H9 (cell line): ENCODE results near the gene CCDC141. TPM values are rescaled to one million over a fixed set of nuclear protein-coding genes. Genes with fewer than 3 reads are reported as not detected.

Experiments used
- DNase-seq: peaks from one replicate; pipeline ENCODE4 v3.0.0-alpha.2; 2017
- H2AFZ ChIP-seq: one replicate; pipeline ENCODE4 v1.6.1; 2013; ENCODE audit warnings: mild to moderate bottlenecking, low read length, control low read depth, moderate library complexity
- H2AK5ac ChIP-seq: 2 replicates; pipeline ENCODE4 v1.6.1; 2013; ENCODE audit warnings: low read length, control low read depth, mixed read lengths; ENCODE audit not compliant: insufficient read length
- H2BK120ac ChIP-seq: one replicate; pipeline ENCODE4 v1.6.1; 2013; ENCODE audit warnings: low read depth, mild to moderate bottlenecking, low read length, control low read depth, inconsistent platforms; ENCODE audit not compliant: poor library complexity, severe bottlenecking
- H2BK12ac ChIP-seq: 2 replicates; pipeline ENCODE4 v1.6.1; 2013; ENCODE audit warnings: low read length, control low read depth, mixed read lengths, low read depth; ENCODE audit not compliant: insufficient read length
- H2BK15ac ChIP-seq: 2 replicates; pipeline ENCODE4 v1.6.1; 2013; ENCODE audit warnings: low read depth, low read length, control low read depth
- H2BK20ac ChIP-seq: one replicate; pipeline ENCODE4 v1.6.1; 2013; ENCODE audit warnings: low read depth, mild to moderate bottlenecking, low read length, control low read depth, inconsistent platforms; ENCODE audit not compliant: poor library complexity, severe bottlenecking
- H2BK5ac ChIP-seq: 2 replicates; pipeline ENCODE4 v1.6.1; 2013; ENCODE audit warnings: low read length, control low read depth, mixed read lengths; ENCODE audit not compliant: insufficient read length
- H3K14ac ChIP-seq: 2 replicates; pipeline ENCODE4 v1.6.1; 2013; ENCODE audit warnings: low read length, control low read depth; ENCODE audit not compliant: insufficient read depth
- H3K18ac ChIP-seq: 2 replicates; pipeline ENCODE4 v1.6.1; 2013; ENCODE audit warnings: low read depth, mild to moderate bottlenecking, mixed read lengths, low read length, control low read depth; ENCODE audit not compliant: insufficient read length
- H3K23ac ChIP-seq: 2 replicates; pipeline ENCODE4 v1.6.1; 2013; ENCODE audit warnings: low read length, control low read depth, mixed read lengths, low read depth; ENCODE audit not compliant: insufficient read length
- H3K23me2 ChIP-seq: 2 replicates; pipeline ENCODE4 v1.6.1; 2013; ENCODE audit warnings: low read depth, mild to moderate bottlenecking, mixed read lengths, low read length, control low read depth; ENCODE audit not compliant: insufficient read length, poor library complexity, severe bottlenecking
- H3K27ac ChIP-seq: 2 replicates; pipeline ENCODE4 v1.5.1; 2013; ENCODE audit warnings: low read length, control low read depth, mixed read lengths, low read depth; ENCODE audit not compliant: insufficient read length
- H3K27me3 ChIP-seq: 2 replicates; pipeline ENCODE4 v1.6.1; 2013; ENCODE audit warnings: low read length, control low read depth, inconsistent platforms; ENCODE audit not compliant: insufficient read depth
- H3K4ac ChIP-seq: 2 replicates; pipeline ENCODE4 v1.6.1; 2013; ENCODE audit warnings: low read depth, mild to moderate bottlenecking, control low read depth, inconsistent platforms, low read length, moderate library complexity
- H3K4me1 ChIP-seq: 2 replicates; pipeline ENCODE4 v1.6.1; 2013; ENCODE audit warnings: low read length, control low read depth, inconsistent platforms; ENCODE audit not compliant: insufficient read depth
- H3K4me2 ChIP-seq: 2 replicates; pipeline ENCODE4 v1.6.1; 2013; ENCODE audit warnings: low read length, control low read depth, mixed read lengths; ENCODE audit not compliant: insufficient read length, insufficient read depth
- H3K56ac ChIP-seq: 2 replicates; pipeline ENCODE4 v1.6.1; 2013; ENCODE audit warnings: low read depth, mild to moderate bottlenecking, mixed read lengths, low read length, control low read depth; ENCODE audit not compliant: insufficient read length
- H3K79me1 ChIP-seq: 2 replicates; pipeline ENCODE4 v1.6.1; 2013; ENCODE audit warnings: low read depth, mild to moderate bottlenecking, moderate library complexity, low read length, control low read depth, inconsistent platforms; ENCODE audit not compliant: insufficient read depth, poor library complexity, severe bottlenecking
- H3K79me2 ChIP-seq: 2 replicates; pipeline ENCODE4 v1.6.1; 2013; ENCODE audit warnings: low read length, control low read depth, inconsistent platforms; ENCODE audit not compliant: insufficient read depth
- H3K9ac ChIP-seq: 2 replicates; pipeline ENCODE4 v1.6.1; 2013; ENCODE audit warnings: low read length, control low read depth, mixed read lengths; ENCODE audit not compliant: insufficient read length; ENCODE audit errors: extremely low read depth
- H3K9me3 ChIP-seq: one replicate; pipeline ENCODE4 v1.6.1; 2013; ENCODE audit warnings: low read depth, low read length, inconsistent platforms; ENCODE audit not compliant: control insufficient read depth
- H3T11ph ChIP-seq: one replicate; pipeline ENCODE4 v1.6.1; 2013; ENCODE audit warnings: mild to moderate bottlenecking, low read length, control low read depth, inconsistent platforms
- H4K20me1 ChIP-seq: one replicate; pipeline ENCODE4 v1.6.1; 2013; ENCODE audit not compliant: control insufficient read depth, insufficient read length, insufficient read depth
- H4K5ac ChIP-seq: 2 replicates; pipeline ENCODE4 v1.6.1; 2013; ENCODE audit warnings: low read depth, mild to moderate bottlenecking, mixed read lengths, low read length, control low read depth; ENCODE audit not compliant: insufficient read length
- H4K8ac ChIP-seq: replicated peaks from 2 replicates; pipeline ENCODE4 v1.6.1; 2013; ENCODE audit warnings: low read length, control low read depth, mixed read lengths, low read depth; ENCODE audit not compliant: insufficient read length
- H4K91ac ChIP-seq: 2 replicates; pipeline ENCODE4 v1.6.1; 2013; ENCODE audit warnings: low read depth, mild to moderate bottlenecking, moderate library complexity, mixed read lengths, low read length, control low read depth; ENCODE audit not compliant: insufficient read length
- H3K27ac Mint-ChIP-seq, 3 experiments: 2 replicates in 2 of 3; 3 replicates in 1 of 3; pipeline ENCODE4 v1.8.0; 2020 to 2021; ENCODE audit warnings: mixed read lengths in 3 of 3, mild to moderate bottlenecking in 1 of 3, moderate library complexity in 1 of 3
- H3K27me3 Mint-ChIP-seq: 2 replicates; pipeline ENCODE4 v1.8.0; 2021; ENCODE audit warnings: low read depth, mild to moderate bottlenecking, moderate library complexity, mixed read lengths
- H3K36me3 Mint-ChIP-seq, 3 experiments: 2 replicates in 2 of 3; 3 replicates in 1 of 3; pipeline ENCODE4 v1.8.0; 2020 to 2021; ENCODE audit warnings: low read depth in 3 of 3, mixed read lengths in 3 of 3; ENCODE audit not compliant: insufficient read depth in 1 of 3
- H3K4me1 Mint-ChIP-seq, 2 experiments: 2 replicates each; pipeline ENCODE4 v1.8.0; 2020; ENCODE audit warnings: mixed read lengths in 2 of 2
- H3K4me3 Mint-ChIP-seq, 2 experiments: 2 replicates in 1 of 2; 3 replicates in 1 of 2; pipeline ENCODE4 v1.8.0; 2020 to 2021; ENCODE audit warnings: mild to moderate bottlenecking in 2 of 2, mixed read lengths in 2 of 2, moderate library complexity in 1 of 2
- H3K9me3 Mint-ChIP-seq, 2 experiments: 2 replicates in 1 of 2; 3 replicates in 1 of 2; pipeline ENCODE4 v1.8.0; 2020; ENCODE audit warnings: mild to moderate bottlenecking in 2 of 2, mixed read lengths in 2 of 2, moderate library complexity in 1 of 2
- CTCF ChIP-seq: fragments of 200-600 bp; sonication (generic); conservative IDR thresholded peaks from 3 replicates; pipeline ENCODE4 v1.8.0; 2021; ENCODE audit warnings: antibody characterized with exemption, mild to moderate bottlenecking
- WGBS: extraction: QIAGEN DNeasy Blood & Tissue Kit; methylation state at CpG from one replicate; pipeline ENCODE4 v1.1.7; 2013; ENCODE audit warnings: missing lambda C conversion rate, low lambda C conversion rate, mixed read lengths; ENCODE audit not compliant: insufficient read length; ENCODE audit errors: extremely low coverage; 5-methylcytosine and 5-hydroxymethylcytosine counted together
- total RNA-seq: library from RNA; stranded (reverse); gene quantifications from 2 replicates; pipeline ENCODE4 v1.2.1, GENCODE V29; 2021

The CCDC141 gene
- total RNA-seq, 1 experiment from 2014 or later, result 1.0 TPM

GRCh38 chr2:178999476-178999875 lies 50.5 kb downstream of the CCDC141 start:
- H3K4me2 ChIP-seq, result no peak overlapping the region
- no peak overlapping the region for H3T11ph ChIP-seq
- no peaks in the 10 kb centered on the region for H3K4me1 ChIP-seq
- H2AFZ ChIP-seq, result no peak overlapping the region
- H2BK12ac ChIP-seq, result no peak overlapping the region
- Mint-ChIP-seq H3K4me3 (no peak overlapping the region), H3K27ac (no peak overlapping the region), H3K36me3 (peaks cover 7 to 10% (median 9%) of the 10 kb centered on the region in 3 experiments), H3K9me3 (peaks cover 9% of the 10 kb centered on the region in 2 experiments), H3K27me3 (no peaks in the 10 kb centered on the region), H3K4me1 (no peaks in the 10 kb centered on the region)
- DNase-seq, result no peak
- no peak overlapping the region for H4K91ac ChIP-seq
- H3K4ac ChIP-seq, result no peak overlapping the region
- H2BK120ac ChIP-seq, result no peak overlapping the region
- peaks cover 7% of the 10 kb centered on the region for H3K9me3 ChIP-seq
- no peak overlapping the region for H3K23ac ChIP-seq
- H3K27me3 ChIP-seq, result no peaks in the 10 kb centered on the region
- H3K9ac ChIP-seq, result no peak overlapping the region
- H3K27ac ChIP-seq, result no peak overlapping the region
- H4K20me1 ChIP-seq, result no peaks in the 10 kb centered on the region
- H3K56ac ChIP-seq, result no peak overlapping the region
- H4K5ac ChIP-seq, result no peak overlapping the region
- no peak overlapping the region for H2BK5ac ChIP-seq
- no peak overlapping the region for H2AK5ac ChIP-seq
- H3K79me2 ChIP-seq, result no peaks in the 10 kb centered on the region
- no peak overlapping the region for H3K18ac ChIP-seq
- no CpG with 5 or more reads among the region's 4 CpGs for WGBS
- H3K14ac ChIP-seq, result no peak overlapping the region
- no peak for TF ChIP-seq CTCF
- H4K8ac ChIP-seq, result no peak overlapping the region
- no peaks in the 10 kb centered on the region for H3K23me2 ChIP-seq
- H2BK20ac ChIP-seq, result no peak overlapping the region
- H3K79me1 ChIP-seq, result no peaks in the 10 kb centered on the region
- H2BK15ac ChIP-seq, result no peak overlapping the region
